Measurements from ENCODE around the gene TPCN1. TPM values are rescaled to one million over a fixed set of nuclear protein-coding genes. Genes with fewer than 3 reads are reported as not detected.

TPCN1 gene
- total RNA-seq, 1 experiment from 2014 or later, result 13.5 TPM

DNA sequence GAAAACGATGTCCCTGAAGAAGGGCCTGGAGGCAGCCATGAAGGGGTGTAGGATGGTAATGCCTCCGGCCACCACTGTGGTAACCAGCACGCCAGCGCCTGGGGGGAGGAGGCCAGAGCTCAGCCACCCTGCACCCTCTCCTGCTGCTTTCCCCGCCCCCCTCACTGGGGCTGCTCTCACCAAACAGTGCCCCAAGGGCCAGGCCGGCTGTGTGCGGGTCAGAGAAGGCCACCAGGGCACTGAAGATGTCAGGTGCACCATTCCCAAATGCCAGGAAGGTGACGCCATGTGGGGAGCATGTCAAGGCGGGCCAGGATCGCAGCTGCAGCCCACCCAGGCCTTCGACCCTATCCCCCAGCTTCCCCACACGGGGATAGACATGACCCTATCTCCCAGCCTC lies 99.1 kb downstream of the TPCN1 start:
- Mint-ChIP-seq H3K36me3 (ENCODE audit: insufficient read depth in 1 of 3, low read depth in 3 of 3) (peaks cover 18 to 35% (median 22%) of the 10 kb centered on the region in 3 experiments), H3K4me1 (peaks cover 3 to 10% of the 10 kb centered on the region in 2 experiments; a peak in 2 of 4 replicates), H3K4me3 (no peak overlapping the region), H3K27me3 (ENCODE audit: low read depth) (no peaks in the 10 kb centered on the region), H3K9me3 (peaks cover 0 to 3% of the 10 kb centered on the region in 2 experiments; a peak in 3 of 5 replicates), H3K27ac (peak overlapping the region in 1 of 3 experiments; percentile 65; a peak in 2 of 7 replicates)
- no peak overlapping the region for H3K4me2 ChIP-seq (ENCODE audit: insufficient read depth, insufficient read length, low read length)
- H2BK20ac ChIP-seq (ENCODE audit: low read depth, low read length, poor library complexity, severe bottlenecking), result no peak overlapping the region
- no peak overlapping the region for H3K9ac ChIP-seq (ENCODE audit: extremely low read depth, insufficient read length, low read length)
- H2AK5ac ChIP-seq (ENCODE audit: insufficient read length, low read length), result no peak overlapping the region
- H4K8ac ChIP-seq (replicated peaks; ENCODE audit: insufficient read length, low read depth, low read length), result no peak overlapping the region
- H2BK120ac ChIP-seq (ENCODE audit: low read depth, low read length, poor library complexity, severe bottlenecking), result no peak overlapping the region
- H3K18ac ChIP-seq (ENCODE audit: insufficient read length, low read depth, low read length), result no peak overlapping the region
- TF ChIP-seq, protein P1, sequence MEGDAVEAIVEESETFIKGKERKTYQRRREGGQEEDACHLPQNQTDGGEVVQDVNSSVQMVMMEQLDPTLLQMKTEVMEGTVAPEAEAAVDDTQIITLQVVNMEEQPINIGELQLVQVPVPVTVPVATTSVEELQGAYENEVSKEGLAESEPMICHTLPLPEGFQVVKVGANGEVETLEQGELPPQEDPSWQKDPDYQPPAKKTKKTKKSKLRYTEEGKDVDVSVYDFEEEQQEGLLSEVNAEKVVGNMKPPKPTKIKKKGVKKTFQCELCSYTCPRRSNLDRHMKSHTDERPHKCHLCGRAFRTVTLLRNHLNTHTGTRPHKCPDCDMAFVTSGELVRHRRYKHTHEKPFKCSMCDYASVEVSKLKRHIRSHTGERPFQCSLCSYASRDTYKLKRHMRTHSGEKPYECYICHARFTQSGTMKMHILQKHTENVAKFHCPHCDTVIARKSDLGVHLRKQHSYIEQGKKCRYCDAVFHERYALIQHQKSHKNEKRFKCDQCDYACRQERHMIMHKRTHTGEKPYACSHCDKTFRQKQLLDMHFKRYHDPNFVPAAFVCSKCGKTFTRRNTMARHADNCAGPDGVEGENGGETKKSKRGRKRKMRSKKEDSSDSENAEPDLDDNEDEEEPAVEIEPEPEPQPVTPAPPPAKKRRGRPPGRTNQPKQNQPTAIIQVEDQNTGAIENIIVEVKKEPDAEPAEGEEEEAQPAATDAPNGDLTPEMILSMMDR (conservative IDR thresholded peaks at IDR 0.05), result no peak
- H3K23me2 ChIP-seq (ENCODE audit: insufficient read length, low read depth, low read length, poor library complexity, severe bottlenecking), result no peaks in the 10 kb centered on the region
- H4K20me1 ChIP-seq (ENCODE audit: control insufficient read depth, insufficient read depth, insufficient read length), result no peaks in the 10 kb centered on the region
- no peaks in the 10 kb centered on the region for H3K27me3 ChIP-seq (ENCODE audit: insufficient read depth, low read length)
- no peak overlapping the region for H2BK12ac ChIP-seq (ENCODE audit: insufficient read length, low read depth, low read length)
- no peak overlapping the region for H3K23ac ChIP-seq (ENCODE audit: insufficient read length, low read depth, low read length)
- no peak overlapping the region for H4K5ac ChIP-seq (ENCODE audit: insufficient read length, low read depth, low read length)
- WGBS (ENCODE audit: extremely low coverage, insufficient read length, low lambda C conversion rate), result no CpG with 5 or more reads among the region's 12 CpGs
- H3K79me1 ChIP-seq (ENCODE audit: insufficient read depth, low read depth, low read length, poor library complexity, severe bottlenecking), result no peaks in the 10 kb centered on the region
- no peaks in the 10 kb centered on the region for H3K9me3 ChIP-seq (ENCODE audit: control insufficient read depth, low read depth, low read length)
- H3K14ac ChIP-seq (ENCODE audit: insufficient read depth, low read length), result no peak overlapping the region
- no peak overlapping the region for H3K27ac ChIP-seq (ENCODE audit: insufficient read length, low read depth, low read length)
- no peak overlapping the region for H3T11ph ChIP-seq (ENCODE audit: low read length)
- no peak overlapping the region for H3K56ac ChIP-seq (ENCODE audit: insufficient read length, low read depth, low read length)
- H2BK5ac ChIP-seq (ENCODE audit: insufficient read length, low read length), result no peak overlapping the region
- H2BK15ac ChIP-seq (ENCODE audit: low read depth, low read length), result no peak overlapping the region
- H3K79me2 ChIP-seq (ENCODE audit: insufficient read depth, low read length), result no peaks in the 10 kb centered on the region
- H3K4ac ChIP-seq (ENCODE audit: low read depth, low read length), result no peak overlapping the region
- H4K91ac ChIP-seq (ENCODE audit: insufficient read length, low read depth, low read length), result no peak overlapping the region
- DNase-seq, result no peak
- H2AFZ ChIP-seq (ENCODE audit: low read length), result no peak overlapping the region
- no peaks in the 10 kb centered on the region for H3K4me1 ChIP-seq (ENCODE audit: insufficient read depth, low read length)

All from H9 (cell line).